ENCODE data around the gene ESAM.

The ESAM gene

DNA sequence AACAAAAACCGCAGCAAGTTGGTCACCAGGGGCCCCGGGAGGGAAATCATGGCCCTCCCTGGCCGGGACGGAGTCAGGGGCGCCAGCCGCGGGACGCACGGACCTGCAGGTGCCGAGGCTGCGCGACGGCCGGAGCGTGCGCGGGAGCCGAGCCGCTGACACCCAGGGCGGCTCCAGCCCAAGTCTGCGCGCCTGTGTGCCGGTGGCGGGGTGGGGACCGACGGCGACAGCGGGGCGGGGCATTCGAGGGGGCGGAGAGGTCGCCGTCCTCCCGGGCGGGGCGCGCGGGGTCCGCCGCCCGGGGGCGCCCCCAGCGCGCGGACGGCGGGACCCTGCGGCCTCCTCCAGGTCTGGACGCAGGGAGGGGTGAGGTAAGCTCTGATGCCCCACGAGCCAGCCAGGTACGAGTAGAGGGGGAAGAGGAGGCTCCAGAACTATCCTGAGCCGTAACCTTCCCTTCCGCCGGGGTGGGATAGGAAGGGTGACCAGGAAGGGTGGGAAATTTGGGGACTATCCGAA is at the start of gene ESAM:
ESAM (minus strand) TSS at position 186 of the 519 bp plus-strand sequence; CDS start at position 50, 136 bp downstream.
- no peaks in the 10 kb centered on the region for H3K9me3 ChIP-seq (ENCODE audit: control insufficient read depth in 1 of 2, low read length in 2 of 2)
- peaks cover 3 to 49% of the 10 kb centered on the region in 2 donors for H3K4me1 ChIP-seq (ENCODE audit: control insufficient read depth in 1 of 2, insufficient read depth in 2 of 2, low read length in 2 of 2)
- H3K27ac ChIP-seq (ENCODE audit: low read length), result peak within 1 kb of the TSS; percentile 27
- peaks cover 44% of the 10 kb centered on the region for H3K27me3 ChIP-seq (ENCODE audit: low read depth, low read length)
- peaks cover 5 to 10% of the 10 kb centered on the region in 2 donors for H3K36me3 ChIP-seq (ENCODE audit: control insufficient read depth in 1 of 2, insufficient read depth in 2 of 2, low read length in 2 of 2)
- H3K4me3 ChIP-seq (ENCODE audit: low read depth in 1 of 2, low read length in 2 of 2), result peak within 1 kb of the TSS; percentile 67 to 68

DNA sequence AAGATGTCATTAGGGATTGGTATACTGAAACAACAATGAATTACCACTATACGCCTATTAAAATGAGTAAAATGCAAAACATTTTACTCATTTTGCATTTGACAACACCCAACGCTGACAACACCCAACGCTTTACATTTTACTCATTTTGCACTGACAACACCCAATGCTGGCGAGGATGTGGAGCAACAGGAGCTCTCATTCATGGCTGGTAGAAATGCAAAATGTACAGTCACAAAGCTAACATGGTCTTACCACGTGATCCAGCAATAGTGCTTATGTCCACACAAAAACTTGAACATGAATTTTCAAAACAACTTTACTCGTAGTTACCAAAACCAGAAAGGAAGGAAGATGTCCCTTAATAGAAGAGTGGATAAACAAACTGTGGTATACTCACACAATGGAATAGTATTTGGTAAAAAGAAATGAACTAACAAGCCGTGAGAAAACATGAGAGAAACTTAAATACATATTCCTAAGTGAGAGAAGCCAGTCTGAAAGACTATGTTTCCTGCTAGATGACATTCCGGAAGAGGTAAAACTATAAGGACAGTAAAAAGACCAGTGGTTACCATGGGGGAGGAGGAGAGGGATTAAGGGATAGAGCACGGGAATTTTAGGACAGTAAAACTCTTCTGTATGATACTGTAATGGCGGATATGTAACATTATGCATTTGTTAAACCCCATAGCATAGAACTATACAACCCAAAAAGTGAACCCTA is 49.5 kb upstream of the ESAM start:
- Histone ChIP-seq H3K9me3 (ENCODE audit: control insufficient read depth in 1 of 2, low read length in 2 of 2) (no peaks in the 10 kb centered on the region), H3K4me1 (ENCODE audit: control insufficient read depth in 1 of 2, insufficient read depth in 2 of 2, low read length in 2 of 2) (no peaks in the 10 kb centered on the region), H3K36me3 (ENCODE audit: control insufficient read depth in 1 of 2, insufficient read depth in 2 of 2, low read length in 2 of 2) (peaks cover 0 to 8% of the 10 kb centered on the region in 2 donors), H3K27ac (ENCODE audit: low read length) (no peak overlapping the region), H3K4me3 (ENCODE audit: low read depth in 1 of 2, low read length in 2 of 2) (no peak overlapping the region), H3K27me3 (ENCODE audit: low read depth, low read length) (no peaks in the 10 kb centered on the region)

- no peak overlapping the region for H3K27ac ChIP-seq (ENCODE audit: low read length)
- no peak overlapping the region for H3K4me3 ChIP-seq (ENCODE audit: low read depth in 1 of 2, low read length in 2 of 2)
- no peaks in the 10 kb centered on the region for H3K9me3 ChIP-seq (ENCODE audit: control insufficient read depth in 1 of 2, low read length in 2 of 2)
- no peaks in the 10 kb centered on the region for H3K27me3 ChIP-seq (ENCODE audit: low read depth, low read length)
- peaks cover 0 to 8% of the 10 kb centered on the region in 2 donors for H3K36me3 ChIP-seq (ENCODE audit: control insufficient read depth in 1 of 2, insufficient read depth in 2 of 2, low read length in 2 of 2)
- no peaks in the 10 kb centered on the region for H3K4me1 ChIP-seq (ENCODE audit: control insufficient read depth in 1 of 2, insufficient read depth in 2 of 2, low read length in 2 of 2)
Measured at GRCh38 chr11:124807660-124808270, 45.7 kb upstream of the ESAM start.

GRCh38 chr11:124807201-124807600 is 45.1 kb upstream of the ESAM start:
- H3K4me1 ChIP-seq (ENCODE audit: control insufficient read depth in 1 of 2, insufficient read depth in 2 of 2, low read length in 2 of 2), result no peaks in the 10 kb centered on the region
- no peak overlapping the region for H3K27ac ChIP-seq (ENCODE audit: low read length)
- H3K4me3 ChIP-seq (ENCODE audit: low read depth in 1 of 2, low read length in 2 of 2), result no peak overlapping the region
- peaks cover 0 to 8% of the 10 kb centered on the region in 2 donors for H3K36me3 ChIP-seq (ENCODE audit: control insufficient read depth in 1 of 2, insufficient read depth in 2 of 2, low read length in 2 of 2)
- no peaks in the 10 kb centered on the region for H3K9me3 ChIP-seq (ENCODE audit: control insufficient read depth in 1 of 2, low read length in 2 of 2)
- no peaks in the 10 kb centered on the region for H3K27me3 ChIP-seq (ENCODE audit: low read depth, low read length)

DNA sequence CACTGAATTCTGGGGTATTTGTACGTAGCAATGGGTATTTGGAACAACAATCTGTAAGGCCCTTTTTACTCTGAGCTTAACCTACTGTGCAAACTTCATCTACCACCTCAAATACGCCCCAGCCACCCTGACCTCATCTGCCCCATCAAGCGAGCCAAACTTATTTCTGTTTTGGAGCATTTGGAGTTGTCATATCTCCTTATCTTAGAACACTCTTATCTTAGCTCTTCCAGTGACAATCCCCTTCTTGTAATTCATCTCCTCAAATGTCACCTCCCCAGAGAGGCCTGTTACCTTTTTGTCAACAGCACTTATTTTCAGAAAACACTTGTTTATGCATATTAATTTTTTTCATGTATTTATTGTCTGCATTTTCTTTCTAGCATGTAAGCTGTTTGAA is 42.8 kb upstream of the ESAM start:
- H3K27me3 ChIP-seq (ENCODE audit: low read depth, low read length), result no peaks in the 10 kb centered on the region
- no peak overlapping the region for H3K27ac ChIP-seq (ENCODE audit: low read length)
- H3K4me3 ChIP-seq (ENCODE audit: low read depth in 1 of 2, low read length in 2 of 2), result no peak overlapping the region
- H3K9me3 ChIP-seq (ENCODE audit: control insufficient read depth in 1 of 2, low read length in 2 of 2), result no peaks in the 10 kb centered on the region
- peaks cover 0 to 4% of the 10 kb centered on the region in 2 donors for H3K4me1 ChIP-seq (ENCODE audit: control insufficient read depth in 1 of 2, insufficient read depth in 2 of 2, low read length in 2 of 2)
- peaks cover 0 to 10% of the 10 kb centered on the region in 2 donors for H3K36me3 ChIP-seq (ENCODE audit: control insufficient read depth in 1 of 2, insufficient read depth in 2 of 2, low read length in 2 of 2)

GRCh38 chr11:124801636-124802312 is 39.7 kb upstream of the ESAM start:
- Histone ChIP-seq H3K9me3 (ENCODE audit: control insufficient read depth in 1 of 2, low read length in 2 of 2) (no peaks in the 10 kb centered on the region), H3K27me3 (ENCODE audit: low read depth, low read length) (no peaks in the 10 kb centered on the region), H3K36me3 (ENCODE audit: control insufficient read depth in 1 of 2, insufficient read depth in 2 of 2, low read length in 2 of 2) (peaks cover 0 to 3% of the 10 kb centered on the region in 2 donors), H3K4me3 (ENCODE audit: low read depth in 1 of 2, low read length in 2 of 2) (no peak overlapping the region), H3K27ac (ENCODE audit: low read length) (peak overlapping the region; percentile 97), H3K4me1 (ENCODE audit: control insufficient read depth in 1 of 2, insufficient read depth in 2 of 2, low read length in 2 of 2) (peaks cover 9 to 24% of the 10 kb centered on the region in 2 donors)

- Histone ChIP-seq H3K36me3 (ENCODE audit: control insufficient read depth in 1 of 2, insufficient read depth in 2 of 2, low read length in 2 of 2) (peaks cover 0 to 3% of the 10 kb centered on the region in 2 donors), H3K4me1 (ENCODE audit: control insufficient read depth in 1 of 2, insufficient read depth in 2 of 2, low read length in 2 of 2) (peaks cover 9 to 27% of the 10 kb centered on the region in 2 donors), H3K27me3 (ENCODE audit: low read depth, low read length) (no peaks in the 10 kb centered on the region), H3K27ac (ENCODE audit: low read length) (peak overlapping the region; percentile 97), H3K9me3 (ENCODE audit: control insufficient read depth in 1 of 2, low read length in 2 of 2) (no peaks in the 10 kb centered on the region), H3K4me3 (ENCODE audit: low read depth in 1 of 2, low read length in 2 of 2) (peak overlapping the region; percentile 84 to 89)
Measured at GRCh38 chr11:124801014-124801413, 38.9 kb upstream of the ESAM start.

DNA sequence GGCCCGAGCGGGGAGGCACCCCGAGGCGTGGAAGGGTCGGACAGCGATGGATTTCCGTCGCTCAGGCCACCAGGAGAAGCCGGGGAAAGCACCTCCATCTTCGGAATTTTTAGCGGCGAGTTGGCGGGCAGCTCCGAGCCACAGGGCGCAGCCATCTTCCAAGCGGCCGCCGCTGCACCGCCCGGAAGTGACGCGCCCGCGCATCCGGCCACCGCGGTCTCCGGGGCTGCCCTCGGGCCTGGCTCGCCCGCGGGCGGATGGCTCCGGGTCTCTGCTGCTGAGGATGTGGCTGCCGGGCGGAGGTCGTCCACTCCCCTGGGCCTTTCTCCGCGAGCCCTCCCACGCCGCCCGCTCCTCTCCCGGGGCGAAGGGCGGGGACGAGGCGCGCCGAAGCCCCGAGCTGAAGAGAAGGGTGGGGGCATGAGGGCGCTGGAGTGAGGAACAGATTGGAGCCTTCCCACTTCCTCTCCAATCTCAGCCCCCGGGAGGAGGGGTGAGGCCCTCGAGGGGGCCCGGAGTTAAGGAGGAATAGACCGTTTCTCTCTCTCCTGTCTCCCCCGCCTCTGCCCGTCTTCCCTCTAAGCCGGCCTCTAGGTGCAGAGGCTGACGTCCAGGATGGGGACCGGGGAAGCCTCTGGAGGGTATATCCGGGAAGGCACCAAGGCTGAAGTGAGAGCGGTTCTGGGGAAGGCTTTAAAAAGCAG is 38.3 kb upstream of the ESAM start, which contains the start of gene MSANTD2:
MSANTD2 (minus strand) TSS at position 181 of the 704 bp plus-strand sequence; CDS start at position 155, 26 bp downstream.
- H3K4me3 ChIP-seq (ENCODE audit: low read depth in 1 of 2, low read length in 2 of 2), result peak within 1 kb of the TSS; percentile 84 to 89
- no peaks in the 10 kb centered on the region for H3K9me3 ChIP-seq (ENCODE audit: control insufficient read depth in 1 of 2, low read length in 2 of 2)
- H3K4me1 ChIP-seq (ENCODE audit: control insufficient read depth in 1 of 2, insufficient read depth in 2 of 2, low read length in 2 of 2), result peaks cover 9 to 27% of the 10 kb centered on the region in 2 donors
- H3K36me3 ChIP-seq (ENCODE audit: control insufficient read depth in 1 of 2, insufficient read depth in 2 of 2, low read length in 2 of 2), result peaks cover 0 to 3% of the 10 kb centered on the region in 2 donors
- peak within 1 kb of the TSS; percentile 97 for H3K27ac ChIP-seq (ENCODE audit: low read length)
- H3K27me3 ChIP-seq (ENCODE audit: low read depth, low read length), result no peaks in the 10 kb centered on the region

DNA sequence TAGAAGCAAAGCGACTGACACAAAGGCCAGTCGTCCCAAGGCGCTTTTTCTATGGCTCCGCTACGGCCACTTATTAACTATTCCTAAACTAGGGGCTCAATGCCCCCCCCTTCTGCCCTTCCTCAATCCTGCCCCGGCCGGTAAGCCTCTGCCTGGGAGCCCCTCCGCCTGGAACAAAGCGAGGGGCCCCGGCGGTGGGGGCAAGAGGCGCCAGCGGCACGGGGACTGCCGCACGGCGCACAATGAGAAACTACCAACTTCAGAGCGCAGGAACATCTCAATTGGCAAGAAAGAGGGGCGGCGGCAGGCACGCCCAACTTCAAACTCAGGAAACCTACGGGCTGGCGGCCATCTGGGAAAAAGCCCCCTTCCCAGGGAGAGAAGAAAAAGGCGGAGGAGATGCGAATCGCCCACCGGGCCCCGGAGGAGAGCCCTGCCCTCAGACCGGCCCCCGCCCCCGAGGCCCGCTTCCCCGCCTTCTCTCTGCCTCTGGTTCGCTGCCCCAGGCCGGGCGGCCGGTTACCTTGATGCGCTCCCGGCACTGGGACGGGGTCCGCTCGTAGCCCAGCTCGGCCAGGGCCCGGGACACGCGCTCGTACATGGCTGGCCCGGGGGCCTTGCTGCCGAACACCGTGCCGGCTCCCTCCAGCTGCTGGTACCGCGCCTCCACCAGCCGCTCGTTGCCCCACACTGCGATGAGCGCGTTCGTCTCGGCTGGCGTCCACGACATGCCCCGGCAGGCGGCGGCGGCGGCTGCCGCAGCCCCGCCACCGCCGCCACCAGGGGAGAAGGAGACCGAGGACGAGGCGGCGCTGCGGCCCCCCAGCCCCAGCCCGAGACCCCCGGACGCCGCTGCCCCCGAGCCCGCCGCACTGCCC is 37.5 kb upstream of the ESAM start:
- Histone ChIP-seq H3K27ac (ENCODE audit: low read length) (peak overlapping the region; percentile 64), H3K9me3 (ENCODE audit: control insufficient read depth in 1 of 2, low read length in 2 of 2) (no peaks in the 10 kb centered on the region), H3K27me3 (ENCODE audit: low read depth, low read length) (no peaks in the 10 kb centered on the region), H3K36me3 (ENCODE audit: control insufficient read depth in 1 of 2, insufficient read depth in 2 of 2, low read length in 2 of 2) (peaks cover 0 to 3% of the 10 kb centered on the region in 2 donors), H3K4me1 (ENCODE audit: control insufficient read depth in 1 of 2, insufficient read depth in 2 of 2, low read length in 2 of 2) (peaks cover 9 to 27% of the 10 kb centered on the region in 2 donors), H3K4me3 (ENCODE audit: low read depth in 1 of 2, low read length in 2 of 2) (peak overlapping the region; percentile 84 to 89)

- H3K4me3 ChIP-seq (ENCODE audit: low read depth in 1 of 2, low read length in 2 of 2), result peak overlapping the region; percentile 84 to 89
- H3K4me1 ChIP-seq (ENCODE audit: control insufficient read depth in 1 of 2, insufficient read depth in 2 of 2, low read length in 2 of 2), result peaks cover 9 to 27% of the 10 kb centered on the region in 2 donors
- peak overlapping the region; percentile 64 for H3K27ac ChIP-seq (ENCODE audit: low read length)
- H3K27me3 ChIP-seq (ENCODE audit: low read depth, low read length), result no peaks in the 10 kb centered on the region
- peaks cover 0 to 3% of the 10 kb centered on the region in 2 donors for H3K36me3 ChIP-seq (ENCODE audit: control insufficient read depth in 1 of 2, insufficient read depth in 2 of 2, low read length in 2 of 2)
- H3K9me3 ChIP-seq (ENCODE audit: control insufficient read depth in 1 of 2, low read length in 2 of 2), result no peaks in the 10 kb centered on the region
Measured at GRCh38 chr11:124798991-124799347, 36.9 kb upstream of the ESAM start.

Measured in muscle layer of duodenum (tissue), 2 donors.